Tongue (tissue), 3 donors: ENCODE measurements around the gene DEK. TPM values are rescaled to one million over a fixed set of nuclear protein-coding genes. Genes with fewer than 3 reads are reported as not detected.
"Not testable (repeated sequence)": the region's sequence is repeated elsewhere in the genome, so short reads cannot be mapped to it uniquely, and the experiment has no call there.

Experiments
- DNase-seq: peaks from one replicate; pipeline ENCODE4 v3.0.0-alpha.2; 2015
- small RNA-seq: library from RNA; depleted of rRNA; stranded (forward); fragments of <200 nt; gene quantifications from one replicate; pipeline ENCODE3, GENCODE V24; 2014; ENCODE audit warnings: low replicate concordance
- total RNA-seq: library from RNA; depleted of rRNA; stranded (reverse); fragments of >200 nt; gene quantifications from one replicate; pipeline ENCODE4 v1.2.3, GENCODE V29; 2014

DEK gene
- total RNA-seq, 1 donor from 2014 or later: 145 TPM

DNA sequence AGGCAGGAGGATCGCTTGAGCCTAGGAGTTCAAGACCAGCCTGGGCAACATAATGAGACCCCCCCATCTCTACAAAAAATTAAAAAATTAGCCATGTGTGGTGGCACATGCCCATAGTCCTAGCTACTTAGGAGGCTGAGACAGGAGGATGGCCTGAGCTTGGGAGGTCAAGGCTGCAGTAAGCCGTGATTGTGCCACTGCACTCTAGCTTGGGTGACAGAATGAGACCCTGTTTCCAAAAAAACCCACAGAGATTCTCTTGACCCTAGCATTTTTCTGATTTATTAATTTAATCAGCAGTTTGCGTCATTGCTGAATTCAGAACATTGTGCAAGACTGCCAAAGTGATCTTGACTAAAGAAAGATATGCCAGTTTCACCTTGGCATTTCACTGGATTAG, 72.3 kb downstream of the DEK start:
- DNase-seq: no peak

DNA sequence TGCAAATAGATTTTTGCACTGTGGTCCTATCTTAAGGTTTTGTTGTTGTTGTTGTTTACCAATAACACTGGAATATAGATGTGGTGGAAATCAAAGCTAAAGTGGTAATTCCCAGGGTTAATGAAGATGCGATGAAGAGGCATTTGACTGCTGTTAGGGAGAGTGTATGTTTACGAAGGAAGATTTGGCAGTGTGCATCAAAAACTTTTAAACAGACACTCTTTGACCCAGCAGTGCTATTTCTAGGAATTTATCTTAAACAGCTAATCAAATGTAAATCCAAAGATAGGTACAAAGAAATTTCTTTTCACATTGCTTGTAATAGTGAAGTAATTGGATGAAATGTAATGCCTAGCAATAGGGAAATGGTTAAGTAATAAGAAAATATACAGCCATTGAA, 75.1 kb downstream of the DEK start:
- no peak for DNase-seq

DNA sequence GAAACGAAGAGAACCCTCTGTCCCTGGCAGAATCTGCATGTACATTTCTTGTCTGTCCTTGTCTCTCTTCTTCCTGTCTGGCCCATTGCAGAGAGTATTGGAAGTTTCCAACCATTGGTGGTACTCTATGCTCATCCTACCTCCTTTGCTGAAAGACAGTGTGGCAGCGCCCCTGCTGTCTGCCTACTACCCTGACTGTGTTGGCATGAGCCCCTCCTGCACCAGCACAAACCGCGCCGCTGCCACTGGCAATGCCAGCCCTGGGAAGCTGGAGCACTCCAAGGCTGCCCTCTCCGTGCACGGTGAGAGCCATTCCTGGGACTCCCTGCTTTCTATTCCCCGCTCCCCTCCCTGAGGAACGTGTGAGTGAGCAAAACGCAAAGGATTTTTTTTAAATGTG, 76.6 kb downstream of the DEK start:
- DNase-seq: no peak

DNA sequence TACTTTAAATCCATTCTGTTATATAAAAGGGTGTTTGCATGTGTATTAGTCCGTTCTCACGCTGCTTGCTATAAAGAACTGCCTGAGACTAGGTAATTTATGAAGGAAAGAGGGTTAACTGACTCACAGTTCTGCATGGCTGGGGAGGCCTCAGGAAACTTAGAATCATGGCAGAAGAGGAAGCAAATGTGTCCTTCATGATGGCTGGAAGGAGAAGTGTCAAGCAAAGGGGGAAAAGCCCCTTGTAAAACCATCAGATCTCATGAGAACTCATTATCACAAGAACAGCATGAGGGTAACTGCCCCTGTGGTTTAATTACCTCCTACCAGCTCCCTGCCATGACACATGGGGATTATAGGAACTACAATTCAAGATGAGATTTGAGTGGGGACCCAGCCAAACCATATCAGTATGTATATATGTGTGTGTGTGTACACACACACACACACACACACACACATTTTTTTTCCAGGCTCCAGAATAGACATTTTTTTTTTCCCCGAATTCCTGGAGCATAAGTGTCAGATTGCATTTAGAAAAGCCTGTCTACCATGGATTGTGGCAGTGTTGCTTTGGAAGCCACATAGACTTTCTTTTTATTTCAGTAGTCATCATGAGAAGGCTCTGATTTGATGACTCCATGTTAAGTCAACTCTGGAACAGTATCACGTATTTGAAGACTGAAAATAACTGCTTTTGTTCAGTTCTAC, 77.6 kb downstream of the DEK start:
- DNase-seq: no peak

DNA sequence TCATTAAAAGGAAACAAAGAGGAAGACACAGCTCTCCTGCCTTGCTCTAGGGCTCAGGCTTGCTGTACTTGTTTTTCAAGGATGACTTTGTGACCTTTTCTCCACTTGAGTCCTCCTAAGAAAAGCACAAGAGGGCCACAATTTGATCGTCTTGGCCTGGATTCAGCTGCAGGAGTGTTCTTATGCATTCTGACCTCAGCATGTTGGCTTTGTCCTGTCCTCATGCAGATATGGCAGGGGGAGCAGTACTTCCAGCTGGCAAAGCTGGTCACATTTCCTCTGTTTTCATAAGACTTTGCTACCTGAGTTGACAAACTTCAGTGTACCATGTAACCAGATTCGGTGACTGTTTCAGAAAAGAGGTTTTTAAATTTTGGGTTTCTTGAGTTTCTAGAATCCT, 78.3 kb downstream of the DEK start:
- DNase-seq: no peak

DNA sequence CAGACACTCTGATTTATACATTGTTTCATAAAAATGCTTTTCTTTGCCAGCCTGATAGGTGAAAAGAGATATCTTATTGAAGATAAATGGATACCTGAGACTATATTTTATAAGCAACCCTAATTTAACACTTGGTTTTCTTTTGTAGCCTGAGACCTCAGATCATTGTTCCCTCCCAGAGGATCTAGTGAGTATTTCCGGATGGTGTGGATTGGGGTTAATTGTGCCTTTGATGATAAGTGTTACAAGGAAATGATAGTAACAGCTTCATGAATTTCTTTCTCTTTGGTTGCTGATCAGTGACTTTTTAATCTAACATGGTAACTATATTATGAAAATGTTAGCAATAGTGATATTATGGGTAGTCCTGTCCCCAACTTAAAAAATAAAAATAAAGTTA, 78.7 kb downstream of the DEK start:
- DNase-seq: no peak

DNA sequence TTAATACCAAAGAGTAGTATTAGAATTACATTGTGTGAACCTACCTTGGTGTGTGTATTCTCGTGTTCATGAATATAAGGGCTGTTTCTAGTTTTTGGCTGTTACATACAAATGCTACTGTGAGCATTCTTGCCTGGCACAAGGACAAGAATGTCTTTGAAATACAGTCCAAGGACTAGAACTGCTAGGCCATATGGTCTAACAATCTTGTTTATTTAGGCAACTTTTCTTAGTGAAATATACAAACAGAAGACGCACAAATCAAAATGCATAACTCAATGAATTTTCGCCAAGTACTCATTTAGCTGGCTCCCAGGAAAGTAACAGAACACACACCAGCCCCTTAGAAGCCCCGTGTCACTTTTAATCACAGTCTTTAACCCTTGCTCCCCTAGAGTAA, 80.6 kb downstream of the DEK start:
- DNase-seq: peak; percentile 36

DNA sequence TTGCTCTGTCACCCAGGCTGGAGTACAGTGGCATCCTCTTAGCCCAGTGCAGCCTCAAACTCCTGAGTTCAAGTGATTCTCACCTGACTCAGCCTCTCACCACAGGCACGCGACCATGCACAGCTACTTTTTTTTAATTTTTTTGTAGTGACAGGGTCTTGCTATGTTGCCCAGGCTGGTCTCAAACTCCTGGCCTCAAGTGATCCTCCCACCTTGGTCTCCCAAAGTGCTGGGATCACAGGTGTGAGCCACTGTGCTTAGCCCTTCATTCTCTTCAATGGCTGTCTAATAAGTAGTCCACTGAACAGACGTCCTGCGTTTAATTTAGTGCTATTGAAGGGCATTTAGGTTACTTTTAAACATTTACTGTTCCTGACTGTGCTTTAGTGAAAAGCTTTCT, 81.8 kb downstream of the DEK start:
- no peak for DNase-seq

DNA sequence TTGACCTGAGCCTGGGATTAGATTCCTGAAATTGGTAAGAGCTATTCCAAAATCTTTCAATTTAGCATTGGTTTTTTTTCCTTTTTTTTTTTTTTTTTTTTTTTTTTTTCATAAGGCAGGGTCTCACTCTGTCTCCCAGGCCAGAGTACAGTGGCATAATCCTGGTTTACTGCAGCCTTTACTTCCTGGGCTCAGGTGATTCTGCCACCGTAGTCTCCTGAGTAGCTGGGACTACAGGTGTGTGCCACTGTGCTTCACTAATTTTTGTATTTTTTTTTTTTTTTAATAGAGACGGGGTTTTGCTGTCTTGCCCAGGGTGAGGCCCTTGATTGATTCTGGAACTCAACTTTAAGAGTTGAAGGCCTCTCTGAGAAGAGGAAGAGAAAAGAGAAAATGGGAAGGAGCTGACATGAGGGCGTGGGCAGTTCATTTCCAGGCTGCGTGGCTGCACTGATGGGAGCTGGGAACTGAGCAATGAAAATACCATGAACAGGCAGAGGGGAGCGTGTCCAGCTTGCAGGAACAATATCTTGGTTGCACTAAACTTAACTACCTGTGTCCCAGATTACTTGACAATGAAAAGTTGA, 84.5 kb downstream of the DEK start:
- DNase-seq: no peak

DNA sequence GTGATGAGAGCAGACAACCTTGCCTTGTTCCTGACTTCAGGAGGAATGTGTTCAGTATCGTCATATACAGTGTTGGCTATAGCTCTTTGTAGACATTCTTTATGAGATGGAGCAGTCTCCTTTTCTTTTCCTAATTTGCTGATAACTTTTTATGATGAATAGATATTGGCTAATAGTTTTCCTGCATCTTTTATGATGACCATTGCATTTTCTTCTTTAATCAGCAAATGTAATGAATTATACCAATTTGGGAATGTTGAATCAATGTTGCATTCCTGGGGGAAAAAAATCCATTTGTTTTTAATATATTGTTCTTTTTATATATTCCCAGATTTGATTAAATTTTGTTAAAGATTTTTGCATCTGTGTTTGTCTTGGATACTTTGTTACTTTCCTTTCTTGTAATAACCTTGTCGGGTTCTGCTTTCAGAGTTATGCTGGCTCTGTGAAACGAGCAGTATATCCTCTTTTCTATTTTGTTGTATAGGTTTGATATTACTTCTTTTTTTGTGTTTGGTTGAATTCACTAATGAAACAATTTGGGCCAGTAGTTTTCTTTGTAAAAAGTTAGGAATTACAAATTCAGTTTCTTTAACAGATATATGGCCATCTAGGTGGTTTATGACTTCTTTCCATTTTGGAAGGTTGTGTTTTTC, 85.2 kb downstream of the DEK start:
- no peak for DNase-seq

DNA sequence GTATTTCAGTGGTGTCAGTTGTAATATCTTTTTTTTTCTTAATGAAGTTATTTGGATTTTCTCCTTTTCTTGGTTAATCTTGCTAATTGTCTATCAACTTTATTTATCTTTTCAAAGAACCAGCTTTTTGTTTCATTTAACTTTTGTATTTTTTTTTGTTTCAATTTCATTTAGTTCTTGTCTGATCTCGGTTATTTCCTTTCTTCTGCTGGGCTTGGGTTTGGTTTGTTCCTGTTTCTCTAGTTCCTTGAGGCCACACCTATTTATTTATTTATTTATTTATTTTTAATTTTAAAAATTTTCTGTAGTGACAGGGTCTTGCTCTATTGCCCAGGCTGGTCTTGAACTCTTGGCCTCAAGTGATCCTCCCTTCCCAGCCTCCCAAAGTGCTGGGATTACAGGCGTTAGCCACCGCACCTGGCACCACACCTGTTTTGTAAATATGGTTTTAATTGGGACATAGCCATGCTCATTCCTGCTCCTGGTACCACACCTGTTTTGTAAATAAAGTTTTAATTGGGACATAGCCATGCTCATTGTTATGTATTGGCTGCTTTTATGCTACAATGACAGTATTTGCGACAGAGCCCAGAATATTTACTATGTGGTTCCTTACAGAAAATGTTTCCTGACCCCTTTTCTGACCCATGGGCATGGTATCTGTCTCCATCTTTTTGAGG, 86.9 kb downstream of the DEK start:
- DNase-seq: no peak

DNA sequence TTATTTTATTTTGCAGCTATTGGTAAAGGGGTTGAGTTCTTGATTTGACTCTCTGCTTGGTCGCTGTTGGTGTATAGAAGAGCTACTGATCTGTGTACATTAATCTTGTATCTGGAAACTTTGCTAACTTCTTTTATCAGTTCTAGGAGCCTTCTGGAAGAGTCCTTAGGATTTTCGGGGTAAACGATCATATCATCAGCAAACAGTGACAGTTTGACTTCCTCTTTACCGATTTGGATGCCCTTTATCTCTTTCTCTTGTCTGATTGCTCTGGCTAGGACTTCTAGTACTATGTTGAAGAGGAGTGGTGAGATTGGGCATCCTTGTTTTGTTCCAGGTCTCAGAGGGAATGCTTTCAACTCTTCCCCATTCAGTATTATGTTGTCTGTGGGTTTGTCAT, 88.1 kb downstream of the DEK start:
- DNase-seq: not testable (repeated sequence)

Small RNA genes lying within 50 kb of the gene (small RNA-seq; reads per million reads assigned to genes)
- not detected for gene AL138825.1
- gene RF00019: not detected
- gene RNU6-263P: not detected

Other genes starting within 250 kb of the DEK start
- 3.2 TPM for gene NHLRC1, start 141.9 kb downstream of the DEK start, total RNA-seq
- 4.2 TPM for gene TPMT, start 109.5 kb downstream of the DEK start, total RNA-seq
- gene KDM1B, start 109.1 kb downstream of the DEK start, total RNA-seq: 46.8 TPM
- 41.2 TPM for gene RNF144B, start 122.8 kb upstream of the DEK start, total RNA-seq